NCI-H774 (cell line): ENCODE results near the gene BHLHE41.

Experiments
- DNase-seq: peaks from one replicate; lab custom pipeline; 2025; lab: John Stamatoyannopoulos, UW

The BHLHE41 gene

DNA sequence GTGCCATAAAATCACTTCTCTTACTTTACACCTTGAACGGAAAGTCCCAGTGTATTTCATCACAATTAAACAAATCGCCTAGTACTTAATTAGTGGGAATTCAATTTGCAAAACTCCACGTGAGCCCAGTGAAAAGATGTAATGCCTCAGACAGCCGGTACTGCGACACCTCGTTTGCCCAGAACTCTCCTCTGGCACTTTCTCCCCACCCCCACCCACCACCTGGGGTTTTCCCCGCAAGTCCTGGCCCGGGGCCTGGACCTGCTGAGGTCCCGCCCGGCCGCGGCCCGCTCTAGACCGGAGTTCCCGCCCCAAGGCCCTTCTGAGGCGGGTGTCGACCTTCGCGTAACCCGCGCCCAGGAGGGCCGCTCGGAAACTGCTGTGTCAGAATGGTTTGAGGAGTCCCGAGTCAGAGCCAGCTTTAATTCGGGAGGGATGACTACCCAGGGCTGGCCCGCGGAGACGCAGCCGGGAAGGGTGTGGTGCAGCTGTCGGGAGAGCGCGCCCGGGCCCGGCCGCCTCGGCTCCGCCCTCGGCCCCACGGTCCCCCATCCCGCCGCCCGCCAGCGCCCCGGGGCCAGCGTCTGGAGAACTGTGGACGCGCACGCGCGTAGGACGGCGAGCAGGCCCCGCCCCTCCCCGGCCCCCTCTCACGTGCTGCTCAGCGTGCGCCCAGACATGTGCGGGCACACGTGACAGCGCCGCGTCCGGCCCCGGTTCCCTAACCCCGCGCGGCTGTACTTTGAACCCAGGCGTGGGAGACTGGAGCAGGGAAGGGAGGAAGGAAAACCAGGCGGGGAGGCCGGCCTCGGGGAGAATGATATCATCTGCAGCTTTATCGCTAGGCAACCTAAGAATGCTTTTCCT is 10.8 kb downstream of the BHLHE41 start:
- DNase-seq = peak; percentile 89

DNA sequence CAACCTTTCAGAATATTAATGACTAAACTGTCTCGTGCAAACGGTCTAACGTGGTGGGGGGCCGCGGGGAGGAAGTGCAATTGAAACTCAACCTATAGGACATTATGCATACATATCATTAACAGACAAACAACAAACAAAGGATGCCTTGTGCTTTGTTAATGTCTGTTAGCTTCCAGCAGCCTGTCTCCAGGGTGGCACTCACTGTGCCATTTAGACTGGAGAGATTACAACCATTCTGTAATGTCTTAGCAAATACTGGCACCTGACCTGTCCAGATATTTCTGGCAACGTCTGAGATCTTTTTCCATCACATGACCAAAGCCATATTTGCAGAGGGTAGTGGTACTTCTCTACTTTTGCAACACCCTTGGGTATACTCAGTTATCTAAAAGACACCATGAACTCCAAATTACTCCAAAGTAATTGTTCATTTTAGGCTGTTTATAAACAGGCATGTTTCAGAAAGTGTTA is 11.6 kb downstream of the BHLHE41 start:
- DNase-seq = peak; percentile 75

GRCh38 chr12:26112703-26113147 is 12.1 kb downstream of the BHLHE41 start:
- no peak for DNase-seq

GRCh38 chr12:26112232-26112631 is 12.6 kb downstream of the BHLHE41 start:
- no peak for DNase-seq

GRCh38 chr12:26109343-26109881 is 15.4 kb downstream of the BHLHE41 start:
- DNase-seq = no peak

DNA sequence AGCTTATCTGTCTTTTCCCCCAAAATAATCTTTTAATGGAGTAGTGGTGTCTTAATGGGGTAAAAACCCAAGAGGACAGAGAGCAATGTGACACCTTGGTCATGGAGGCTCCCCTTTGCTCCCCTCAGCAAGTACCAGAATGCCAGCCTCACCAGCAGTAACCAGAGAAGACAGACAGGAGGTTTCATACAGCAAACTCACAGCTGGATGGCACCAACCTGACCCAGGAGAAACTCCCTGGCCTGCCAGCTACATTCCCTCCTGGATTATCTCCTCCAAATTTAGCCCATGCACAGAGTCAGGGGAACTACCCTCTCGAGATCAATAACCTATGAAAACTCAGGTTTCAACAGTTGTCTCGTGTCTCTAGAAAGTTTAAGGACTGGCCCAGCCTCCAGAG is 15.9 kb downstream of the BHLHE41 start:
- DNase-seq = no peak

GRCh38 chr12:26106347-26106746 is 18.5 kb downstream of the BHLHE41 start:
- no peak for DNase-seq

DNA sequence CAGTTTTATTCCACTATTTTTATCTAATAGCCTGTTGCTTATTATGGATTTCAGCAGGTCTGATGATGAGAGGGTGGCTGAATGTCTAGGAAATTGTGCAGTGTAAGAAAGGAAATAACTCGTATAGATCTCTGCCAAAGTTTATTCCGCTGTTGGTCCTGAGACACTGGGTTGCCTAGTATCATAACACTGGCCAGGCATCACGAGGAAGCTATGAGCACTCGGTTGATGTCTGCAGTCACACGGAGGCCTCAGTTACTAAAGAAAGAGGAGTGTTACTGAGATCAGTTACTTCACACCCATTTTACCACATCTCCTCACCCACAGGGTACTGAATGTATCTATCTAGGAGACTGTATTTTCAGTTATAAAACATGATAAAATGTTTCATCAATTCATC is 21.9 kb downstream of the BHLHE41 start:
- DNase-seq = no peak

DNA sequence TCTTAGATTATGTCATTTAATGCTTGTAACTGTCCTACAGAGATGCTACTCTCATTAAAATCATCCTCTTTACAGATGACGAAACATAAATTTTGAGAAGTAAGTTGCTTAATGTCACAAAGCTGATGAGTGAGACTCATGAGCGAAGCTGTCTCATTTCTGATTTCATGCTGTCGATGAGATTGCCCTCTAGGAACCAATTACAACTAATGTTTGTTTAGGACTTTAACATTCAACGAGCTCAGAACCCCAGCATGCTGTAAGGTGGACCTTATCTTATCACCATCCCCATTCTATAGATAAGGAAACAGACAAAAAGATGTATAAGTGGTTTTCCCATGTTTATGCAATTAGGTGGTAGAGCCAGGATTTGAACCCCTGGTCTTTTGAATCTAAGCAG is 23.1 kb downstream of the BHLHE41 start:
- DNase-seq = no peak

DNA sequence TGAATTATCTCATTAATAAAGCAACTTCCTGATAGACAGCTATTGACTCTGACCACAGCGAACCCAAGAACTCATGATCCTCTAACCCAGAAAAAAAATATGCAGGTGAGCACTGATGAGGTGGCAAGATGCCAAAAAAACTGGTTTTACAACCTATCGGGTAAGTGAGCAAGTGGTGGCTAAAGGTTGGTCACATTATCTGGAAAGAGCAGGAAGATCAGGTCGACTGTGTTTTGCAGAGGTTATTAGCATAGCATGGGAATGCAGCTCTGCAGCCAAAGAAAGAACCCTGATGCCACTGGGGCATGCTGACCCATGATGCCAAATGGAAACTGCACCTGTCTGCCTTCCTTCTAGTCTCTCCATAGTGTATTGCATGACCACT is 23.5 kb downstream of the BHLHE41 start:
- peak; percentile 78 for DNase-seq

DNA sequence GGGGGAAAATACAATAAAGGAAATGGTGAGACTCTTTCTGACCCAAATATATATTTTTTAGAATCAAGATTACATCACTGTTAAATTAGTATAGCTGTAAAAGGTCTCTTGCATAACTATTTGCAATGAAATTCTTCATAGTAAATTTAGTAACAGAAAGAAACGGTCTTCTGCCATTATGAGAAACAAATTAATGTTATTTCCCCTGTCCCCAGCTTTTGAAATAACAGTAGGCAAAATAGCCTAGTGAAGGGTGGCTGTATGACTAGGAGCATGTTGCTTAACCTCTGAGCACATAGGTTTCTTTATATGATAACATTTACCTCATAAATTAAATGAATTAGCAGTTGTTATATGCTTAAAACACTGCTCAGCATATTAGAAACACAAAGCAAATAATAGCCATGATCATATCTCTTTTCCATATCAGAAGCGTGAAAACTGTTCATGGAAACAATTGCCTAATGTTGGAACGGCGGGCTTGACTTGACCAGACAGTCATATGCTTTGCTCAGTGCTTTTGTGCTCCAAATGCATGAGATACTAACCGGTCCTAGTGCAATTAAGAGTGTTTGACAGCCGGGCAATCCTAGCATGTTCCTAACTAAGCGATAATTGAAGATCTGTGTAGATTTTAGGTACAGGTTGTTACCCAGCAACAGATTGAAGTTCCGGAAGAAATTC is 24.0 kb downstream of the BHLHE41 start:
- DNase-seq = no peak

DNA sequence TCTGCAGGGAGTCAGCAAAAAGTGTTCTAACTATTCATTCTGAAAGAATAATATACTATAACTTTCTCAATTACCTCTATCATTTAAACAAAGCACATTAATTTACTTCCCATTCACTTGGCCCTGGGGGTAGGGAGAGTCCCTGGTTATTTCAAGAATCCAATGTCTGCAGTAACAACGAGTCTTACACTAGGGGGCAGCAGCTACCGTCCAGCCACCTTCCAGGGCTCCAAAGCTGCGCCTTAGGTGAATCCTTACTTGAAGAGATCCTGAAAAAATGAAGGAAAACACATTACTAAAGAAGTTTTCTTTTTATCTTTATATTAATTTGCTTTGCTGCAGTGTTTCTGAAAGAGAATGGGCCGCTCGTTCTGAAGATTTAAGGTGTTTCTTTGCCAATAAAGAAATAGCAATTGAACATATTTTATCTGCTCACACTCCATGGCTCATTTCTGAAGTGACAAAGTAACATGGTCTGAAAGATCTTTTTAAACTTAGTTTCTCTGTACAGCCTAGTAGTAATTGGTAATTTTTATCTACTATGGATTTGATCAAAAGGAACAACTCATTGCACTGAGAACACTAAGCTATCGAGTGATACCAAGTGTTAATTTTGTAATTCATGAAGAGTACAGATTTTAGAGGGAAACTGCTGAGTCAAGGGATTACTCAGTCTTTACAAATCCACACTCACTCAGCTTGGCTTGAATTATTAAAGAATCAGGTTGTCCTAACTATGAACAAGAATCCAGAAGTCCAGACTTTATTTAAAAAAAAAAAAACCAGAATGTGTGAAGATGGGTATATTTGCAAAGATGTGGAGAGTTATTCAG is 27.6 kb downstream of the BHLHE41 start:
- DNase-seq = peak; percentile 68

DNA sequence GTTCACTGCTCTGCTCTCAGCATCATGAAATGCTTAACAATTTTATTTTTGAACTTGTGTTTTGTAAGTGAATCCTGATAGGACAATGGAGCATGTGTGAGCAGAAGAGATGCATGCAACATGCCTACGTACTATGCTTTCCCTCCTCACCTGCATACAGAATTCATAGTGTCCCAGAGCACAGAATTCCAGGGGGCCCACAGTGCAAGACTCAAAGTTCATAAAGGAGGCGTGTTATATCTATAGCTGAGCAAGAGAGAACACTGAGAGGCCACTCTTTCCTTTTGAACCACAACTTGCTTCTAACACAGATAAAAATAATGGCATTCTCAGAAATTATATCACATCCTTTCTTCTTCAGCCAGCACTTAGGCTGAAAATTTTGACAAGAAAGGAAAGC is 28.8 kb downstream of the BHLHE41 start:
- DNase-seq = no peak

DNA sequence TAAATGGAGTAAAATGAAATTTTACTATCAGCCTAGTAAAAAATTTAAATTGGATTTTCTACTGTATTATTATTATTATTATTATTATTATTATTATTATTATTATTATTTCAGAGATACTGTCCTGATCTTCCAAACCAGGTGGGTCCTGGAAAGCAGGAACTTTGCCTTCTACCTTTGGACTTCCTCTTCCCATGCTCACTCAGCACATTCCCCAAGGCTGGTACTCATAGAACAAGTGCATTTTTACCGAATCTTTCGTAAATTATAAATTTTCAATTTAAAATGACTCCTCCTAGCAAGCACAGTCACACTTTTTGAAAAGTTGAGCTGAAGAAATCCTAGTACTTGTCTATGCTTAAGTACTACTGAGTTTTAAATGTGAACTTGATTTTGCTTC is 29.7 kb downstream of the BHLHE41 start:
- no peak for DNase-seq

DNA sequence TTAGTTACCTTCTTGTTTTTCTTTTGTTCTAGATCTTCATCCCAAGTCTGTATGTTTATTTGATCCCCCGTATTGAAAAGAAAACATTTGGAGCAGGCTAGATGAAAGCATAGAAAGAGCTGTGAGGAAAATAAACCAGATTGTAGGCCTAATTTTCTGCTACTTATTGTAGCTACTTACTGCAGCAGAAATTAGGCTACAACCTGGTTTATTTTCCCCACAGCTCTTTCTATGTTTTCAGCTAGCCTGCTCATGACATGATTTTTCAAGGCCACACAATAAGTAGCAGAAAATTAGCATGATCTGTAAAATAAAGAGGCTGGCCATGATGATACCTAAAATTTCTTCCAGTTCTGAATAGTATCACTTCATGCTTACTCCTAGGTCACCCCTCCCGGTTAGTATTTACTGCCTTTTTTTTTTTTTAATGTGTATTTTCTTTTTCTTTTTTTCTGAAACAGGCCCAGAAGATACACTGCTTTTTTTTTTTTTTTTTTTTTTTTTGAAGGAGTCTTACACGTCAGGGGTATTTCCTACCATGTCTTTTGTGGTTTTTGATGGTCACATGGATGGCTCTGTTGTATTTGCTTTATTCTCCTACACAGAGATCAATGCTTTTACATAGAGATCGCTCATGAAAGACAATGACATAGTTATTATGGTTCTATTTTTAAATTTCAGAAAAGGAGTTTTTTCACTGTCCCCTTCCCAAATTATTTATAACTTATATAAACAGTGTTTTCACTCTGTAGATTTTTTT is 32.3 kb downstream of the BHLHE41 start:
- no peak for DNase-seq

- no peak for DNase-seq
These were observed 33.0 kb downstream of the BHLHE41 start for GRCh38 chr12:26091822-26092221.

DNA sequence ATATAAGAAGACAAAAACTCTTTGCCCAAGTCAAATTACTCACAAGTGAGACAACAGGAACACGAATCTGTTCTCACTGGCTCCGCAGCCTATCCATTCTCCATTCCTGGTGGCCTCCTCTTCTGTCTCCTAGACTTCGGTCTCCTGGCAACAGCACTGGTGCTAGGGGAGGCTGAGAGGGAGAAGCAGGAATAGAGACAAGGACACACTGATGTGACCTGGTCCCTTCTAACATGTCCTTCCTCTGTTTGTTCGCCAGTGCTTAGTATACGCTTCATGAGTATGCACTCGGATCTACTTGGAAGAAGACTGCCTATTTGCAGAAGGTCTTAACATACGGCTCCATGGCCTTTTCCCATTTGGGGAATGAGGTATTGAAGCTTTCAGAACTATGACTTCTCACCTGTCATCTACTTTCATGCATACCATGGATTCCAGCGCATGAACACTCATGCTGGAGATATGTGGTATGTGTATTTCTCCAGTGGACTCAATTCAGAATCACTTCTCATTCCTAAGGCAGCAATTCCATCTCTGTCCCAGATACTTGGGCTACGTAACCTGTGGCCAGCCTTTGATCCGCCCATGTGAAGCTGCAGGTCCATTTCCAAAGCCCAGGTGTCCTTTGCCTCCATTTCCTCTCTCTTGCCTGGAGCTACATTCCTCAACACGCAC is 33.9 kb downstream of the BHLHE41 start:
- DNase-seq = no peak

GRCh38 chr12:26088998-26089397 is 35.8 kb downstream of the BHLHE41 start:
- DNase-seq = no peak

DNA sequence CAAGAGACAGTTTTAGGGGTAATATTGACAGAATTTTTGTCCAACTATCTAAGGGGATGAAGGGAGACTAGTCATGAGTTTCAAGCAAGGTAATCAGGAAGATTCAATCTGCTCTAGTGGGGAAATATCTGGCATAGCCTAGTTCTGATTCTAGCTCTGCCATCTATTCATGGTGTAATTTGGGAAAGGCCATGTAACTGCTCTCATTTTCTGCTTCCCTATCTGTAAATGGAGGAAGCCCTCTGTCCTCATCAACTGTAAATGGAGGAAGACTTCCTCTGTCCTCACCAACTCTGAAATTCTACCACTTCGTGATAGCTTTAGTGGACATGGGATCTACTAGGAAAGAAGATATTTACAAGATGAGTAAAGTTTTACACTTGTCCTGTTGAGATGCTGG is 37.9 kb downstream of the BHLHE41 start:
- DNase-seq = no peak

- DNase-seq = no peak
These were observed 43.9 kb downstream of the BHLHE41 start for GRCh38 chr12:26080911-26081310.
